Activated T-helper 17 cell treated with anti-CD3 and anti-CD28 coated beads, Interleukin-2, amount 50 U/mL, for 72 hours (primary cell): ENCODE results near the gene ACOXL. TPM values are rescaled to one million over a fixed set of nuclear protein-coding genes. Genes with fewer than 3 reads are reported as not detected.

Source experiments
- ATAC-seq: fragments of 150-1000 bp; cut with Tn5 transposase; replicated peaks from 2 replicates; pipeline ENCODE4 v1.10.0; 2021; ENCODE audit warnings: mild to moderate bottlenecking, moderate library complexity
- H3K27ac Mint-ChIP-seq: one replicate; pipeline ENCODE4 v1.8.0; 2022; ENCODE audit warnings: mixed read lengths
- H3K27me3 Mint-ChIP-seq: one replicate; pipeline ENCODE4 v1.8.0; 2022; ENCODE audit warnings: mixed read lengths
- H3K36me3 Mint-ChIP-seq: one replicate; pipeline ENCODE4 v1.8.0; 2022; ENCODE audit warnings: low read depth, mild to moderate bottlenecking, mixed read lengths
- H3K4me1 Mint-ChIP-seq: one replicate; pipeline ENCODE4 v1.8.0; 2022; ENCODE audit warnings: mixed read lengths
- H3K4me3 Mint-ChIP-seq: one replicate; pipeline ENCODE4 v1.8.0; 2022; ENCODE audit warnings: mild to moderate bottlenecking, mixed read lengths
- H3K9me3 Mint-ChIP-seq: one replicate; pipeline ENCODE4 v1.8.0; 2022; ENCODE audit warnings: mixed read lengths
- total RNA-seq, 2 donors: library from RNA; stranded (reverse); gene quantifications; one replicate each; pipeline ENCODE4 v1.2.3, GENCODE V29; 2022

ACOXL gene
- total RNA-seq, 2 donors from 2014 or later = 0.34 TPM; not detected in 1

- no peak for ATAC-seq
- Mint-ChIP-seq H3K27me3 (no peaks in the 10 kb centered on the region), H3K4me3 (no peak overlapping the region), H3K9me3 (no peaks in the 10 kb centered on the region), H3K27ac (no peak overlapping the region), H3K36me3 (peaks cover 95% of the 10 kb centered on the region), H3K4me1 (peaks cover 10% of the 10 kb centered on the region)
Measured at GRCh38 chr2:111135237-111135909, 403.0 kb downstream of the ACOXL start.

DNA sequence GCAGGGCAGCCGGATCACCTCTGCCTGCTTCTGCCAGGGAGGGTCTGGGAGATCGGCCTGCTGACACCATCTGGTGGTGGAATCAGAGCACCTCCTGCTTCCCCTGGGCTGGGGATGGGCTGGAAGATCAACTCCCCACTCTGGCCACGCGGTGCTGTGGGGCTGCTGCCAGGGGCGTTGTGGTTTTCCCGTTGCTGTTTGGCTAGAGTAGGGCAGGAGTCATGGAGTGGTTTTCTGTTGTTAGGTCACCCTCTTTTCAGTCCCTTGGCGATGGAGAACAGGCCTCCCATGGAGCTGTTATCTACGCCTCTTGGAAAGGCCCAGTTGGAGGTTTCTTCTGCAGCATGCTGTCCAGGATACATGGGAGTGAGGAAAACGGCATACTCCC, 403.5 kb downstream of the ACOXL start:
- Mint-ChIP-seq H3K4me1 (peaks cover 10% of the 10 kb centered on the region), H3K27me3 (no peaks in the 10 kb centered on the region), H3K4me3 (no peak overlapping the region), H3K27ac (no peak overlapping the region), H3K36me3 (peaks cover 95% of the 10 kb centered on the region), H3K9me3 (no peaks in the 10 kb centered on the region)
- no peak for ATAC-seq

- peaks cover 10% of the 10 kb centered on the region for H3K4me1 Mint-ChIP-seq
- H3K36me3 Mint-ChIP-seq = peaks cover 95% of the 10 kb centered on the region
- no peak for ATAC-seq
- H3K27ac Mint-ChIP-seq = no peak overlapping the region
- H3K27me3 Mint-ChIP-seq = no peaks in the 10 kb centered on the region
- no peak overlapping the region for H3K4me3 Mint-ChIP-seq
- H3K9me3 Mint-ChIP-seq = no peaks in the 10 kb centered on the region
Measured at GRCh38 chr2:111138839-111139238, 406.5 kb downstream of the ACOXL start.

DNA sequence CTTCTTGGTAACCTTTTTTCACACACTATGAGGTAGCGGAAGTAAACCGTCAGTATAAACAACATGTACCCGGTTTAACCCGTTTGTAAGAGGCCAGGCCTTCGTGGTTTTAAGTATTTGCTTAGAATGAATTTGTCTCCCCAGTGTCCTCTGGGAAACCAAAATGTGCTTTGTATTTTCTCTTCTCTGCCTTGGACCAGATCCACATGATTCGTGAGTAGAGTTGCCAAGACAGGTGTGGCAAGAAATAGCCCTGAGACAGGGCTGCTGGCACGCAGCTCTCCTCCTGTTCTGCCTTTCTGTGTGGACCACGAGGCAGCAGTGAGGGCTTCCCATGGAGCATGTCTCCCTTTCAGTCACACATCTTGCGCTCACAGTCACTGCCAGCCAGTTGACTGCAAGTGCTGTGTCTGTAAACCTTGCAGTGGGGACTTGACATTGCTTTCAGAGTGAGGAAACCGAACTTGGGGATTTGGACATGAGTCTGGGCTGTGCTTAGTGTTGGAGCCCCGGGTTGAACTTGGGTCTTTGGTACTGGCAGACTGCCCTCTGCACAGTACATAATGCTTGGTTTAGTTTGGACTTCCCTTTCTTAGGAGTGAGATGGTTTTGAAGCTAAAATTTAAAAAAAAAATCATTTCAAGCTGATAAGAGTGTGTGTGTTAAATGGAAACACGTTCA, 407.4 kb downstream of the ACOXL start:
- no peak overlapping the region for H3K27ac Mint-ChIP-seq
- H3K36me3 Mint-ChIP-seq = peaks cover 95% of the 10 kb centered on the region
- peaks cover 9% of the 10 kb centered on the region for H3K4me1 Mint-ChIP-seq
- no peak for ATAC-seq
- H3K27me3 Mint-ChIP-seq = no peaks in the 10 kb centered on the region
- no peak overlapping the region for H3K4me3 Mint-ChIP-seq
- H3K9me3 Mint-ChIP-seq = no peaks in the 10 kb centered on the region

DNA sequence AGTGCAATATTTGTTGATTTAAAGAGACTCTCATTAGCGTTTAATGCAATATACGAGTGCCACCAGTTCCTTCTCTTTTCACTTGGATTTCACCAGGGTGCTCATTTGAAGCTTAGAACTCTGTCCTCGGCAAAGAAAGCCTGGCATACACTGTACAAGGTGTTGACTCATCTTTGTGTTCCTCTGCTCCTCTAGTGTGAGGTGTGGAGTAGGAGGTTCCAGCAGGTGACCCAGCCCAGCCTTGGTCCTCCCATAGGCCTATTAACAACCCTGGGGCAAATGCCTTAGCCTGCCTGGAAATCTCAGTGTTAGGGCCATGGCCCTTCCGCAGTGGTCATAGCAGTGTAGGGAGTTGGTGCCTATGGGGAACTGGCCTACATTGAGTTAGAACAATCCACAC, 408.4 kb downstream of the ACOXL start:
- H3K27ac Mint-ChIP-seq = no peak overlapping the region
- ATAC-seq = no peak
- no peak overlapping the region for H3K4me3 Mint-ChIP-seq
- no peaks in the 10 kb centered on the region for H3K9me3 Mint-ChIP-seq
- H3K4me1 Mint-ChIP-seq = peaks cover 9% of the 10 kb centered on the region
- H3K27me3 Mint-ChIP-seq = no peaks in the 10 kb centered on the region
- H3K36me3 Mint-ChIP-seq = peaks cover 94% of the 10 kb centered on the region

DNA sequence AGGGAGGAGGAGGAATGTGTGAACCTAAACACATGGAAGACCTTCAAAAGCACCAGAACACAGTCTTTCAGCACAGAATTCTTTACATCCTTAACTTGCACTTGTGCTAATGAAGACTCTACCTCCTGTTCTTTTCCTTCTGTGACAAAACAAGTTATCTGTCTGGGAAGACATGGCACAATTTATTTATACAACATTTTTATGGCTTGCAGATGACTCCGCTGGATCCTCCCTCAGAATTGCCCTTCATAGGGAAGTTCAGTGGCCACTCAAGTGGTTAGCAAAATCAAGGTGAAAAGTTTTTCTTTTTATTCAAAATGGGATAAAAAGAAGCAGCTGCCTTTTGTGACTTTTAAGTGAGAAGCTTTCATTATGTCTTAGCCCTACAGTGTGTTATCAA, 409.7 kb downstream of the ACOXL start:
- Mint-ChIP-seq H3K4me1 (peaks cover 7% of the 10 kb centered on the region), H3K4me3 (no peak overlapping the region), H3K9me3 (no peaks in the 10 kb centered on the region), H3K27ac (no peak overlapping the region), H3K36me3 (peaks cover 91% of the 10 kb centered on the region), H3K27me3 (no peaks in the 10 kb centered on the region)
- ATAC-seq = no peak

- peaks cover 6% of the 10 kb centered on the region for H3K4me1 Mint-ChIP-seq
- ATAC-seq = no peak
- H3K36me3 Mint-ChIP-seq = peaks cover 84% of the 10 kb centered on the region
- H3K27ac Mint-ChIP-seq = no peak overlapping the region
- no peaks in the 10 kb centered on the region for H3K9me3 Mint-ChIP-seq
- H3K27me3 Mint-ChIP-seq = no peaks in the 10 kb centered on the region
- no peak overlapping the region for H3K4me3 Mint-ChIP-seq
Measured at GRCh38 chr2:111143107-111143842, 410.9 kb downstream of the ACOXL start.

DNA sequence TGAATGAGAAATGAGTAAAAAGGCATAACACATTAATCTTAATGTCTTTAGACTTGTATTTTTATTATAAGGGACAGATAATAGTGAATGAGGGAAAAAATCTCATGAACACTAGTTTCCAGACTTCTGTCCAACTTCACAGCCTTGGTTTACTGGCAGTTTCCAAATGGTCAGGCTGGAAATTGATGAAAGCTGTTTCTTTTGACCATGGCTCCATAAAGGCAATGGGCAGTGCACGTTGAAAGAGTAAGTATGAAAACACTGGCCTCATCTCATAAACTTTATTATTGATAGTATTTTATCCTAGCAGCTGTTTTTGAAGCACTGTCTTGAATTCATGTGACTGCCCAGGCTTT, 411.4 kb downstream of the ACOXL start:
- Mint-ChIP-seq H3K4me1 (peaks cover 6% of the 10 kb centered on the region), H3K27me3 (no peaks in the 10 kb centered on the region), H3K27ac (no peak overlapping the region), H3K36me3 (peaks cover 82% of the 10 kb centered on the region), H3K4me3 (no peak overlapping the region), H3K9me3 (no peaks in the 10 kb centered on the region)
- ATAC-seq = no peak

DNA sequence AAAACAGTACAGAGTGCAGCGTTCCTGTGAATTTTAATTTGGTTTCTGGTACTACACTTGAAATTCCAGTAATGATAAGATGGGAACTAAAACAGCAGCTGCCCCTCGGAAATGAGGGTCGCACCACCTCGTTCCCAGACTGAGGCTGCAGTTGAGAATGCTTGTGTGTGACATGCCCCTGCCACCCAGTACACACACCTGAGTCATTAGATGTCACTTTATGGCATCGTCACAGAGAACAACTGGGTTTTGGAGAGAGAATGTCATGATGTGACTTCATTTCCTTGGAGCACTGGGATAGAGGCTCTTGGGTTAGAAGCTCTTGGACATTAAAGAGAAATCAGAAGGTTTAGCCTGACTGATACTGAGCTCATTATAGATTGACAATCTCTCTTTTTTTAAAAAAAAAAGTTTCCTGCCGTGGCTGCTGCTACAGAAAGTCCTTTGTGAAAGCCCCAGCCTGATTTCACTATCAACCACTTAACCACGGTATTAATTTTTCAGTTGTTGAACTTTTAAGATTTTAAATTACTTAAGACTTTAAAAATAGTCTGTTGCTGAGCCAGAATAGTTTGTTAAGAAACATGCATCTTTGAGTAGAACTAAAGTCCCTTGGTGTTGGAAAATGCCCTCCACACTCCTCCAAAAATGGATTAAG, 412.9 kb downstream of the ACOXL start:
- Mint-ChIP-seq H3K4me1 (peaks cover 6% of the 10 kb centered on the region), H3K27me3 (no peaks in the 10 kb centered on the region), H3K36me3 (peaks cover 82% of the 10 kb centered on the region), H3K9me3 (no peaks in the 10 kb centered on the region), H3K4me3 (no peak overlapping the region), H3K27ac (no peak overlapping the region)
- no peak for ATAC-seq

DNA sequence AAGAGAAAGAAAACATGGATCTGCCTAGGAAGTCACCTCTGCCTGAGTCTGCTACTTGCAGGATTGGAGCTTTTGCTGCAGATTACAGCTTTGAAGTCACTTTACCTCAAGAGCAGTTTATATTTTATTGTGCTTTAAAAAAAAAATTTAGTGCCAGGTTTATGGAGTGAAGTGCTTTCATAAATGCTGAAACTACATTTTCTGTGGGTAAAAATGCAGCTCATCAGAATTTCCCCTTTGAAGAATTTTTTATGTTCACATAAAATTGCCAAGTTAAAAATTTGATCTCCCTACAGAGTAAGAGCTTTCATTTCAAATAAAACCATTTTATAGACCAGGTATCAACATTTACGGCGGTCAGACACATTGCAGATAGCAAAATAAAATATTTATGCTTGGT, 413.6 kb downstream of the ACOXL start:
- no peaks in the 10 kb centered on the region for H3K27me3 Mint-ChIP-seq
- H3K9me3 Mint-ChIP-seq = no peaks in the 10 kb centered on the region
- H3K27ac Mint-ChIP-seq = no peak overlapping the region
- no peak for ATAC-seq
- peaks cover 82% of the 10 kb centered on the region for H3K36me3 Mint-ChIP-seq
- H3K4me1 Mint-ChIP-seq = peaks cover 6% of the 10 kb centered on the region
- H3K4me3 Mint-ChIP-seq = no peak overlapping the region

DNA sequence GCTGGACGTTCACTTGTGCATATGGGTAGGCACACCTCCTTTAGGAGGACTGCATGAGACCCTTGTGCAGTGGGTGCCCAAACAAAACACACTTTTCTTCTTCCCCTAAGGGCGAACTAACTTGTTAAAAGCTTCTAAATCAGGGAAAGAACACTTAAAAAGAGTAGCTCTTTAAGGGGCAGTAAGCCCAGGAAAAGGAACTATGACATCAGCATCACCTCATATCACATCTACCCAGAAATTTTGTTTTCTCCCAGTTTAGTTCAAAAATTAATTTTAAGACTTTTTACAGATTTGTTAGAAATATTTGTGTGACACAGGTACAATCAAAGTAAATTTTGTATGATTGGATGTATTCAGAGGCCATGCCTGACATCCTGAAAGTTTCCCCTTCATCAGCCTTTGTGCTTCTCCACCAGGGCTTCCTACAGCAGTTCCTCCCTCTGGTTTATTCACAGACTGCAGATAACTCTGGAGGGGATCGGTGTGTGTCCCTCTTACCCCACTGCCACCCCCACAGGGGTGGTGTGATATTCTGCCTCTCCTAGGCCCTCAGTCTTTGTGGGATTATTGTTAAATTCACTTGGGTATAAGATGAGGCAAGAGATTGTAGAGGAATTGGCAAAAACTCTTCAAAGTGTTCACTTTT, 416.0 kb downstream of the ACOXL start:
- Mint-ChIP-seq H3K9me3 (no peaks in the 10 kb centered on the region), H3K36me3 (peaks cover 85% of the 10 kb centered on the region), H3K4me3 (no peak overlapping the region), H3K27me3 (no peaks in the 10 kb centered on the region), H3K27ac (no peak overlapping the region), H3K4me1 (peaks cover 5% of the 10 kb centered on the region)
- ATAC-seq = no peak

DNA sequence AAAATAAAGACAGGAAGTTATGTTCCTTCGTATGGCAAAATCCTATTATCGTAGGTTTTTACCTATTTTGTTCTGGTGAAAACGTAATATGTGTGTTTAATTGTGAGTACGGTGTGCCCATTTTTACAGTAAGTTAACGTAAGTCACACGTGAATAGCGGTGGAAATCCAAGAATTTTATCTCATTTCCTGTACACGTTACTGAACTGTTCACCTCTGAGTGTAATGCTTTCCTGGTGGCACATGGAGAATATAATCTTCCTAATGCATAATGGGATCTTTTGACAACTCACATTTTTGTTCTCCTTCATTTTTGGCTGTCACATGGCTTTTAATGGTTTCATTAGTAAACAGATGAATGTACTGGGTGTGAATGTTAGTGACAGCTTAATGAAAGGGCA, 416.6 kb downstream of the ACOXL start:
- Mint-ChIP-seq H3K9me3 (no peaks in the 10 kb centered on the region), H3K27me3 (no peaks in the 10 kb centered on the region), H3K27ac (no peak overlapping the region), H3K36me3 (peaks cover 85% of the 10 kb centered on the region), H3K4me1 (peaks cover 5% of the 10 kb centered on the region), H3K4me3 (no peak overlapping the region)
- no peak for ATAC-seq

DNA sequence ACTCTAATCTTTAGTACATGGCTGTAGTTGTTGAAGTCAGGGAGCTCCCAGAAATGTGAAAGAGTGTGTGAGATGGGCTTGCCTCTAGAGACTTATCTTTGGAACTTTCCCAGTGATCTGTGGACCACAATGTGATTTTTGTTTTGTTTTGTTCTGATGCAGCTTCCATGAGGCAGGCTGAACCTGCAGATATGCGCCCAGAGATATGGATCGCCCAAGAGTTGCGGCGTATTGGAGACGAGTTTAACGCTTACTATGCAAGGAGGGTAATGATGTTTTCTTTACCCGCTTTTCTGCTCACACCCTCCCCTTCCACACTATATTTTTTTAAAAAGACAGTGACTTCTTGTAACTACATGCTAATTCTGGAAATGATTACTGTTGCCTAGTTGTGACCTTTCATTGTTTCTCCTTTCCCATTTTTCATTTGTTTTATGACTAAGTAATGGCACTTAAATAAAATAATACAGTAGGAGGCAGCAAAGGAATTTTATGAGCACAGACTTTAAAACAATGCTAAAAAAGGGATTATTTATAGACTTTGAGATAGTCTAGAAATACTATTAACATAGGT, 417.6 kb downstream of the ACOXL start:
- ATAC-seq = no peak
- H3K4me3 Mint-ChIP-seq = no peak overlapping the region
- H3K36me3 Mint-ChIP-seq = peaks cover 85% of the 10 kb centered on the region
- H3K27ac Mint-ChIP-seq = no peak overlapping the region
- H3K9me3 Mint-ChIP-seq = no peaks in the 10 kb centered on the region
- no peaks in the 10 kb centered on the region for H3K27me3 Mint-ChIP-seq
- H3K4me1 Mint-ChIP-seq = peaks cover 5% of the 10 kb centered on the region

- no peak for ATAC-seq
- Mint-ChIP-seq H3K27me3 (no peaks in the 10 kb centered on the region), H3K27ac (no peak overlapping the region), H3K4me1 (peaks cover 21% of the 10 kb centered on the region), H3K9me3 (no peaks in the 10 kb centered on the region), H3K36me3 (peaks cover 97% of the 10 kb centered on the region), H3K4me3 (no peak overlapping the region)
Measured at GRCh38 chr2:111154758-111155157, 422.4 kb downstream of the ACOXL start.
